ENCODE data around the gene BTG3. TPM values are rescaled to one million over a fixed set of nuclear protein-coding genes. Genes with fewer than 3 reads are reported as not detected.

The BTG3 gene
- total and polyA plus RNA-seq, 9 of the 15 experiments (the other 6 are each of a cell fraction or from before 2014, with no cell fraction given): 11.7 to 43.0 (median 29.7) TPM

DNA sequence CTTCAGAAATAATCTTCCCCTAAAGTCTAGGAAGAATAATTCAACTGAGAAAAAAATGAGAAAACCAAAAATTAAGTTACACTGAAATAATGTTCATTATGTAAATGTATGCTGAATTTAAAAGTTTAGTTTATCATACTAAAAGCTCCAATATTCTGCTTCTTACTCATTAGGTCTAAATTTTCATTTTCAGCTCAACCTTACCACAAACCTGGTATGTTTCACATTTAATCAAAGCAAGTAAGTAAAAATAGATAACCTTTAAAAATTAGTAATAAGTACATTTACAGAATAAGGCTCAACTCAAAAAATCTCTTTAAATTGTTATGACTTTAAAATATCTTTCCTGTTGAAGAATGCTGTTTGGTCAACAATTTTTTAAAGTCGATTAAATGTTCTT, 15.0 kb downstream of the BTG3 start:
- TF ChIP-seq, protein P1, sequence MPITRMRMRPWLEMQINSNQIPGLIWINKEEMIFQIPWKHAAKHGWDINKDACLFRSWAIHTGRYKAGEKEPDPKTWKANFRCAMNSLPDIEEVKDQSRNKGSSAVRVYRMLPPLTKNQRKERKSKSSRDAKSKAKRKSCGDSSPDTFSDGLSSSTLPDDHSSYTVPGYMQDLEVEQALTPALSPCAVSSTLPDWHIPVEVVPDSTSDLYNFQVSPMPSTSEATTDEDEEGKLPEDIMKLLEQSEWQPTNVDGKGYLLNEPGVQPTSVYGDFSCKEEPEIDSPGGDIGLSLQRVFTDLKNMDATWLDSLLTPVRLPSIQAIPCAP (CRISPR knock-in tag; IDR thresholded peaks at IDR 0.05; ENCODE audit: borderline replicate concordance): no peak
- TF ChIP-seq, protein P2, sequence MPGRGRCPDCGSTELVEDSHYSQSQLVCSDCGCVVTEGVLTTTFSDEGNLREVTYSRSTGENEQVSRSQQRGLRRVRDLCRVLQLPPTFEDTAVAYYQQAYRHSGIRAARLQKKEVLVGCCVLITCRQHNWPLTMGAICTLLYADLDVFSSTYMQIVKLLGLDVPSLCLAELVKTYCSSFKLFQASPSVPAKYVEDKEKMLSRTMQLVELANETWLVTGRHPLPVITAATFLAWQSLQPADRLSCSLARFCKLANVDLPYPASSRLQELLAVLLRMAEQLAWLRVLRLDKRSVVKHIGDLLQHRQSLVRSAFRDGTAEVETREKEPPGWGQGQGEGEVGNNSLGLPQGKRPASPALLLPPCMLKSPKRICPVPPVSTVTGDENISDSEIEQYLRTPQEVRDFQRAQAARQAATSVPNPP (IDR thresholded peaks at IDR 0.05; ENCODE audit: borderline replicate concordance, insufficient read depth, insufficient read length): no peak
- TF ChIP-seq CREB1 (IDR thresholded peaks at IDR 0.05) (no peak), CREB1 (CRISPR knock-in tag; IDR thresholded peaks at IDR 0.05) (no peak), ZNF212 (CRISPR knock-in tag; IDR thresholded peaks at IDR 0.05) (no peak), KLF13 (tag; IDR thresholded peaks at IDR 0.05; ENCODE audit: borderline replicate concordance, low read depth) (no peak), RCOR1 (IDR thresholded peaks at IDR 0.05; ENCODE audit: borderline replicate concordance in 1 of 2, low read depth in 2 of 2, low read length in 2 of 2) (no peak), POLR2A (conservative IDR thresholded peaks at IDR 0.05) (no peak), CHD2 (IDR thresholded peaks at IDR 0.05; ENCODE audit: low read depth, low read length) (no peak)
- TF ChIP-seq, protein P3, sequence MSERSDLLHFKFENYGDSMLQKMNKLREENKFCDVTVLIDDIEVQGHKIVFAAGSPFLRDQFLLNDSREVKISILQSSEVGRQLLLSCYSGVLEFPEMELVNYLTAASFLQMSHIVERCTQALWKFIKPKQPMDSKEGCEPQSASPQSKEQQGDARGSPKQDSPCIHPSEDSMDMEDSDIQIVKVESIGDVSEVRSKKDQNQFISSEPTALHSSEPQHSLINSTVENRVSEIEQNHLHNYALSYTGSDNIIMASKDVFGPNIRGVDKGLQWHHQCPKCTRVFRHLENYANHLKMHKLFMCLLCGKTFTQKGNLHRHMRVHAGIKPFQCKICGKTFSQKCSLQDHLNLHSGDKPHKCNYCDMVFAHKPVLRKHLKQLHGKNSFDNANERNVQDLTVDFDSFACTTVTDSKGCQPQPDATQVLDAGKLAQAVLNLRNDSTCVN (CRISPR knock-in tag; IDR thresholded peaks at IDR 0.05): no peak
- TF ChIP-seq, protein P4, sequence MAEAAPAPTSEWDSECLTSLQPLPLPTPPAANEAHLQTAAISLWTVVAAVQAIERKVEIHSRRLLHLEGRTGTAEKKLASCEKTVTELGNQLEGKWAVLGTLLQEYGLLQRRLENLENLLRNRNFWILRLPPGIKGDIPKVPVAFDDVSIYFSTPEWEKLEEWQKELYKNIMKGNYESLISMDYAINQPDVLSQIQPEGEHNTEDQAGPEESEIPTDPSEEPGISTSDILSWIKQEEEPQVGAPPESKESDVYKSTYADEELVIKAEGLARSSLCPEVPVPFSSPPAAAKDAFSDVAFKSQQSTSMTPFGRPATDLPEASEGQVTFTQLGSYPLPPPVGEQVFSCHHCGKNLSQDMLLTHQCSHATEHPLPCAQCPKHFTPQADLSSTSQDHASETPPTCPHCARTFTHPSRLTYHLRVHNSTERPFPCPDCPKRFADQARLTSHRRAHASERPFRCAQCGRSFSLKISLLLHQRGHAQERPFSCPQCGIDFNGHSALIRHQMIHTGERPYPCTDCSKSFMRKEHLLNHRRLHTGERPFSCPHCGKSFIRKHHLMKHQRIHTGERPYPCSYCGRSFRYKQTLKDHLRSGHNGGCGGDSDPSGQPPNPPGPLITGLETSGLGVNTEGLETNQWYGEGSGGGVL (CRISPR knock-in tag; IDR thresholded peaks at IDR 0.05): no peak
- Histone ChIP-seq H3K36me3 (ENCODE audit: control insufficient read depth, insufficient read depth, low read length) (peaks cover 95% of the 10 kb centered on the region), H3K79me2 (ENCODE audit: control insufficient read depth, insufficient read depth, low read length) (peaks cover 10% of the 10 kb centered on the region; the same call in 2 of the 3 replicates), H3K4me3 (no peak overlapping the region), H3K9me3 (replicated peaks; ENCODE audit: control insufficient read depth, insufficient read depth, low read depth, low read length) (no peaks in the 10 kb centered on the region), H3K27ac (ENCODE audit: extremely low read depth, low read depth, low read length) (no peak overlapping the region), H3K9me1 (ENCODE audit: control insufficient read depth, insufficient read depth, low read length) (no peaks in the 10 kb centered on the region), H3K4me1 (replicated peaks in 1 of 2; ENCODE audit: control insufficient read depth in 2 of 2, insufficient read depth in 2 of 2, low read length in 2 of 2) (no peaks in the 10 kb centered on the region), H3K4me2 (ENCODE audit: insufficient read depth, low read length) (no peak overlapping the region), H3K9ac (ENCODE audit: insufficient read depth in 1 of 2, low read depth in 2 of 2, low read length in 2 of 2) (no peak overlapping the region), H2AFZ (ENCODE audit: low read depth, low read length) (no peak overlapping the region), H4K20me1 (replicated peaks; ENCODE audit: control insufficient read depth, insufficient read depth, low read length) (no peaks in the 10 kb centered on the region), H3K27me3 (ENCODE audit: control insufficient read depth in 2 of 2, insufficient read depth in 2 of 2, low read length in 2 of 2) (no peaks in the 10 kb centered on the region)
- WGBS (ENCODE audit: insufficient coverage, low coverage, missing lambda C conversion rate): 100% methylated on average over 1 of the region's 1 CpG
- no TSS peak for BruUV-seq (replicated peaks)
- POLR2A ChIA-PET: interaction anchor here (0.7 to 1.7 kb wide), 2 partner anchors 10 to 13 kb away, joined by 3 to 10 read pairs; no protein-coding TSS in a partner anchor
- DNase-seq (ENCODE audit: extremely low read depth in 1 of 4, low spot score in 3 of 4): no peak
- no peak for FAIRE-seq
- ATAC-seq: no peak
- intact Hi-C loops (cut with micrococcal nuclease) (no loop called here), in situ Hi-C loops (cut with MboI) (no loop called here)
- CTCF ChIA-PET (ENCODE audit: low intra/inter-chr PET ratio): no interaction called here

Data from K562 (cell line).